Frontal cortex (tissue), 4 donors: ENCODE results near the gene RPN2. TPM values are rescaled to one million over a fixed set of nuclear protein-coding genes. Genes with fewer than 3 reads are reported as not detected.

Source experiments
- DNase-seq, 2 donors: peaks; one replicate each; pipeline ENCODE4 v3.0.0; 2012; ENCODE audit warnings: low spot score in 2 of 2
- FAIRE-seq: peaks from 2 replicates; lab custom pipeline; 2012; peaks lifted over from hg19 to GRCh38; lab: Jason Lieb, UNC
- total RNA-seq: library from RNA; depleted of rRNA; stranded (reverse); fragments of >200 nt; gene quantifications from one replicate; pipeline ENCODE4 v1.2.3, GENCODE V29; 2014
- donor health status: control.
- donor health status: control.
- donor health status: control.

RPN2 gene
- total RNA-seq, 1 donor from 2014 or later, result 123 TPM

DNA sequence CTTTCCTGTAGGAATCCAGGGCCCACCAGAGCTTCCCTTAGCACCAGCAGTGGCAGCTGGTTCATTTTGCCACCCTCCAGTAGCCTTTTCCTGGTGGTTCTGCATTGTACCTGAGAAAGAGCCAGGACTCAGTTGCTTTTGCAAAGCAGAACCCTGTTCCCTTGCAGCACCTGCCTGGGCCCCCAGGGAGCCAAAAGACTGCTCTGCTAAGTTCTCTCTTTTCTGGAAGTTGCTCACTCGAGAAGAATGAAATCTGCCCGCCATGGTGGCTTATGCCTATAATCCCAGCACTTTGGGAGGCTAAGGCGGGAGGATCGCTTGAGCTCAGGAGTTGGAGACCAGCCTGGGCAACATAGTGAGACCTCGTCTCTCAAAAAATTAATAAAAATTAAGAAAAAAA is 58.5 kb downstream of the RPN2 start:
- DNase-seq, result no peak
- no peak for FAIRE-seq

DNA sequence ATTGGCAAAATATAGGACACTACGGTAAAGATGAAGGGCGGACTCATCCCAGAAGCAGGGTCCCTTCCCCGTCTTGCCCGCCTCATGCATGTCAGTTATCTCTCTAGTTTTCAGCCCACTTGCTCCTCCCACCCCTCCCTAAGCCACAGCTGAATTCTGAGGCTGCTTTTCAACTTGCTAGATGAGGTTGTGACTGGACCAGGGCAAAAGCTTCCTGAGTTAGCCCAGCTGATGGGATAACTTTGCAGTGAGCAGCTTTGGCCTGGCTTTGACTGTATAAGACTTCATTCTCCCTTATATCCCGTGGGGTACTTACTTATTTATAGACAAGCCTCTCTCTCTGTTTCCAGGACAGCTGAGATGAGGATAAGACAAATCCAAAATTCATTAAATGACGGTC is 59.3 kb downstream of the RPN2 start:
- no peak for FAIRE-seq

DNA sequence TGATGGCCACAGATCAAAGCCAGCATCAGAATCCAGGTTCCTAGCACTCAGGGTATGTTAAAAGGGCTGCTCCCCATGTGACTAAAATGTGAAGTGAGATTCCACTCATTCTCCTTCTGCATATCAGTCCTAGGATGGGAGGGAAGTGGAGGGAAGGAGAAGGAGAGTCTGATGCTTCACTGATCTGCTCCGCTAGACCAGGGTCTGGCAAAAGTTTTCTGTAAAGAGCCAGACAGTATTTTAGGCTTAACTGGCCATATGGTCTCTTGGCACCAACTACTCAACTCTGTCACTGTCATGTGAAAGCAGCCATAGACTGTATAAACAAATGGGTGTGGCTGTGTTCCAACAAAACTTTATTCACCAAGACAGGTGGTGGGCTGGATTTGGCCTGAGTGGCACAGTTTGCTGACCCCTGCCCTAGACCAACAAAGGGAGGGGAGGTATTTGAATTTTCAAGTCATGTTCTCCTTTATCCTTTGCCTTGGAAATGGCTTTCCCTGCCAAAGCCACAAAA is 59.9 kb downstream of the RPN2 start:
- DNase-seq, result no peak

More for the DNA sequence above, 59.3 kb downstream of the RPN2 start:
- no peak for DNase-seq

DNA sequence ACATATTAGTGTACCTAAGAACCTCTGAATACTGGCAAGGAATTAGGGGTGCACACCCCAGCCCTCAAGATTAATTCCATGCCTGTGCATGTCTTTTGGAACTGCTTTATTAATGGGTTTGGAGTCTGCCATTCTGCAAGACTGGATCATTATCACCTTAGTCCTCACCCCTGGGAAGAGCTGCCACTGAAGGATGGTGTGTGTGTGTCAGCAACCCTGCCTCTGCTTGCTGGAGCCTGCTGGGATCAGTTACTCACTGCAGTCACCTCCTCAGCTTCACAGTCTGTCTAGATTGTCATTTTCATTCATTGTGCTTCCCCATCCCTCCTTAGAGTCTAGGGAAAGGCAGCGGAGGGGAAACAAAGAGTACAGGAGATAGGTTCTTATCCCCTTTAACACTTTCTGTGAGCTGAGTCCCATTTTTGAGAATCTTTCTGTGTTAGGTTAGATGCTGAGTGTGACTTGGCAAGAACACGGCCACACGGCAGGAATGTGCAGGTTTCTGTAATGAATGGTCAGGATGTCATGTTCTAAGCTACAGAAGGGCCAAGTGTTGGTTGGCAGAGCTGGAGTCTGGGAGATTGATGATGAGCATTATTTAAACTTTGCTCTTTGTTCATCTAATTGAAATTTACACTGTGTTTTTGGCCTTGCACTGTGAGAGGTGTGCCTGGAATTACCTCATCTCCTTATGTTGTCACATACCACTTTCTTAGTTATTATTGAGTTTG is 61.4 kb downstream of the RPN2 start:
- DNase-seq, result no peak
- FAIRE-seq, result no peak

More for the DNA sequence above, 59.9 kb downstream of the RPN2 start:
- no peak for FAIRE-seq

DNA sequence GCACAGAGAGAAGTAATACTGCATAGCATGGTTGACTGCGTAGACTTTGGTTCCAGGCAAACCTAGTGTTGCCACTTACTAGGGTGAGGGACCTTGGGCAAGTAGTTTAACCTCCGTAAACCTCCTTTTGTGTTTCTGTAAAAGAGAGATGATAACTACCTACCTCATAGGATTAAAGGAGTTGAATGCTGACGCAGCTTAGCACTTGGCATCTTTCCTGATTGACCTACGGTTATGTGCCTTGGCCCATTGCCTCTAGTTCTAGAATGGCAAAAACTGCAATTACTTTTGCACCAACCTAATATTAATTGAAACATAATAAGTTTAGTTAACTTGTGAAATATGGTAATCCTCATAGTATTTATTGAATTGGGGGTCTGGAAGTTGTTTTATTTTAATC is 63.4 kb downstream of the RPN2 start:
- no peak for DNase-seq
- no peak for FAIRE-seq

DNA sequence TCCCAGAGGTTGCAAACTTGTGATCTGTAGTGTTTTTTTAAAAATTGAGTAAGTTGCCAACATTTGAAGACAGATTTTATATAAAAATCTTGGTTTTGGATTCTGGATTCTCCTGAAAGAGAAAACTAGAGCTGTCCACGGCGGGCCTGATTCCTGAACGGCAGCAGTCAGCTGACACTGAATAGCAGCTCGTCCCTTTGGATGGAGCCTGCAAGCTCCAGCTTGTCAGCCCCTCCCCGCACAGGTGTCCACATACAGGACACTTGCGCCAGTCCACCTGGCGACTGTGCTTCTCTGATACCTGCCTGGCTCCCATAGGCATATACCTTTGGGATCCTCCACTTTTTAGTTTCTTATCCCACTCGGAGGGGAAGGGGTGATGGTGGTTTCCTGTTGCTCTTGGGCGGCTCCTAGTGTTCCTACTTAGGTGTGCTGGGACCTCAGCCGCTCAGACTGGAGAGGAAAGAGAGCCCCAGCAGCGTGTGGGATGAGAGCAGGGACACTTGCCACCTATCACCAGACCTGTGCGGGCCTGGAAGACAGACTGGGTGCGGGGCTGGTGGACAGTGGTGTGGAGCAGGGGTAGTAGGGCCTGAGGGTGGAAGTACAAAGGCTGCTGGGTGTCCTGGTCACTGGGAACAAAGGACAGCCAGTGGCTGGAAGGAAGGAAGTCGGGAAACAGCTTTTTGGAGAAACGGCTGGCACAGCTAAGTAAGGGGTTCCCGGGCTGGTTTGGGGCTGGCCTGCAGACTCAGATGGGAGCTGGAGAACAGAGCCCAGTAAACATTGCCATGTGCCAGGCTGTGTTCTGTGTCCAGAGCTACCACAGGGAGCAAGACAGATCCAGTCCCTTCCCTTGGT is 64.2 kb downstream of the RPN2 start:
- DNase-seq (no peak), FAIRE-seq (no peak)

DNA sequence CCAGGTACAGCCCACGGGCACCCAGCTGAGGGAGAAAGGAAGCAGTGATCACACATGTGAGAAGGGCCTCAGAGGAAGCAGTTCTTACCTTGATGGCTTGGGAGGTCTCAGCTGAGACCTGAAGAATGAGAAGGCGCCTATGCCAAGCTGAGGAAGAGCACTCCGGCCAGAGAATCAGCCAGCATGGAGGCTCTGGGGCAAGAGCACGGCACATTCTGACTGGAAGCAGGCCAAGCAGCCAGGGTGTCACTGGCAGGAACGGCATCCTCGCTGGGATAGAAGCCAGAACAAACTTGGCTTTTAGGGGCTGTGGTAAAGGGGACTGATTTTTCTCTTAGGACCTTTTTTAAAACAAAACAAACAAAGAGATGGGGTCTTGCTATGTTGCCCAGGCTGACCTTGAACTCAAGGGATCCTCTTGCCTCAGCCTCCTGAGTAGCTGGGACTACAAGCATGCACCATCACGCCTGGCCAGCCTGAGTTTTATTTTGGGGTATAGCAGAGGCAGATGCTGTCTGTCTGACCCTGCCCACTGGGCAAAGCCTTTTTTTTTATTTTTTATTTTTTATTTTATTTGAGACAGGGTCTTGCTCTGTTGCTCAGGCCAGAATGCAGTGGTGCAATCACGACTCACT is 64.9 kb downstream of the RPN2 start:
- DNase-seq, result no peak

DNA sequence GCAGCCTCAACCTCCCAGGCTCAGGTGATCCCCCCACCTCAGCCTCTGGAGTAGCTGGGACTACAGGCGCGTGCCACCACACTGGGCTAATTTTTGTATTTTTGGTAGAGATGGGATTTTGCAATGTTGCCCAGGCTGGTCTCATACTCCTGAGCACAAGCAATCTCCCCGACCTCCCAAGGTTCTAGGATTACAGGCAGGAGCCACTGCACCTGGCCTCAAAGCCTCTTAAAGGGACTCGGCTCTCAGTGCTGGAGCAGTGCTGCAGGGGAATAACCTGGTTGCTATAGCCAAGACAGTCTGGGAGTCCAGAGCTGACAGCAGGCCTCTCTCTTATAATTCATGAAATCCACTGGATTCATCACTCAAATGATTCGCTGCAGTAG is 65.4 kb downstream of the RPN2 start:
- DNase-seq (no peak), FAIRE-seq (no peak)

More for the DNA sequence above, 64.9 kb downstream of the RPN2 start:
- FAIRE-seq, result no peak

DNA sequence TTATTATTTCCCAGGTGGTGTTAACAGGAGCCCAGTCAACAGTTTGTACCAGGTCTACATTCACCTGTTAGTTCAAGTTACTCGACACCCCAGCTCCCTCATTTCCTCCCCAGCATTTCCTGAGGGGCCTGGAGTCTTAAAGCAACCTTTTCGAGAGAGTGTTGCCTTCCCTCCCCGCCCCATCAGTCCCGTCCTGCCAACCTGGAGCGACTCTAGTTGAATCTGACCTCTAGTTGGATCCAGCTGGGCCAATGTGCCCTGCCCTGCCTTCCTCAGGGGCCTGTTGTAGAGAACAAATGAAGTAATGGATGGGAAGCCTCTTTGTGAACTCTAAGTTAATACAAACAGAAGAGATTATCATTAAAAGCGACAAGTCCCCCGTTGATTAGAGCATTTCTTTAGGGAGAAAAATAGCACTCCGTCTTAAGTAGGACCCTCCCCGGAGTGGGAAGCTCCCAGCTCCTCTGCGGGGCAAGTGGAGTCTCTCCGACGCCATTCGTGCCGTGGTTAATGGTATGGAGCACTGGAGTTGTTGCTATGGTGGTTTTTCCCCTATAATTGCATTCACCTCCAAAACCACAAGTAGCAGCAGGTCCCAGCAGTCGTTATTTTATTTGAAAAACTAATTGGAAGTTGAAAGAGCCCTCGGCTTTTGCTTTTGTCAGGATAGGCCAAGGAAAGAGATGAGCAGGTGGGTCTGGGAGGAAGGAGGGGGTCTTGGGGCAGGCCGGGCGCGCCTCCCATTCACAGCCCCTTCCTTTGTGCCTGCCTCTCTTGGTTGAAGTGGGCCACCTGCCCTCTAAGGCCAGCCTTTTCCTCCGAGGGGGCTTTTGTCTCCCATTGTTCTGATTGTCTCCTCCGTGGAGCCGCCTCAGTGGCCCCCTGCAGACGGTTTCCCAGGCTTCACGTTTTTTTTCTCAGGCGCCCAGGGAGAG is 66.4 kb downstream of the RPN2 start:
- DNase-seq (no peak), FAIRE-seq (no peak)

DNA sequence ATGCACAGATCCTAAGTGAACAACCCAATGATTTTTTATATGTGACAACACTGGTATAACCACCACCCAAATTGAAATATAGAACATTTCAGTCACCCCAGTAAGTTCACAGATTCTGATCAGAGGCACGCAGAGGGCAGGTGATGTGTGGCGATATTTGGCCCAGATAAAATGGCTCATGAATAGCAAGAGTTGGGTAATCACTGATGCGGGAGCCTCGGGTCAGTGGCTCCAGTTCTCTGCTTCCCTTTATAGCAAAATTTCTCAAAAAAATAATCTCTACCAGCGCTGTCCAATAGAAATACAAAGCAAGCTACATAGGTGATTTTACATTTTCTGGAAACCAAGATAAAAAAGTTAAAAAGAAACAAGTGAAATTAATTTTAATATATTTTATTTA is 67.6 kb downstream of the RPN2 start:
- DNase-seq (no peak), FAIRE-seq (peak; percentile 26)

DNA sequence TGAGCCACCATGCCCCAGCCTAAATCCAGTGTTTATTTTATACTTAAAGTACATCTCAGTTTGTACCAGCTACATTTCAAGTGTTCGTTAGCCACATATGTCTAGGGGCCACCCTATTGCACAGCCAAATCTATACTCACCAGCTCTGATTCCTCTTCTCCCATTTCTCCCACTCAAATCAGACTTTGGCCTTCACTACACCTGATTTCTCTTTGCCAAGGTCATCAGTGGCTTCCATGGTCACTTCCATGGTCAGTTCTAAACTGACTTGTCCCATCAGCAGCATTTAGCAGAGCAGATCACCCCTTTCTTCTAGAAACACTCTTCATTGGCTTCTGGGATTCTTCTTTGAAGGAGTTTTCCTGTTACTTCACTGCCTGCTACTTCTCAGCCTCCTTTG is 68.4 kb downstream of the RPN2 start:
- FAIRE-seq, result no peak
- DNase-seq, result no peak

DNA sequence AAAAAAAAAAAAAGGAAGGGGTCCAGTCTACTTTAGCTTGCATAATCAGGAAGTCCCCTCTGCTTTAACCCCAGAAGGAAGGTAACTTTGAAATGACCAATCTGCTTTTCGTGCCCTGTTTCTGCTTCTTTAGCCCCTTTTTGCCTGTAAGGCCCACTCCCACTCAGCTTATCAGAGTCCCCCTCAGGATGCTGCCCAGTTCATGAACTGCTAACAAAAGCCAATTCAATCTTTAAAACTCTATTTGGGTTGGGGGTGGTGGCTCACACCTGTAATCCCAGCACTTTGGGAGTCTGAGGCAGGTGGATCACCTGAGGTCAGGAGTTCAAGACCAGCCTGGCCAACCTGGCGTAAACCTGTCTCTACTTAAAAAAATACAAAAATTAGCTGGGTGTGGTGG is 70.2 kb downstream of the RPN2 start:
- DNase-seq, result no peak

DNA sequence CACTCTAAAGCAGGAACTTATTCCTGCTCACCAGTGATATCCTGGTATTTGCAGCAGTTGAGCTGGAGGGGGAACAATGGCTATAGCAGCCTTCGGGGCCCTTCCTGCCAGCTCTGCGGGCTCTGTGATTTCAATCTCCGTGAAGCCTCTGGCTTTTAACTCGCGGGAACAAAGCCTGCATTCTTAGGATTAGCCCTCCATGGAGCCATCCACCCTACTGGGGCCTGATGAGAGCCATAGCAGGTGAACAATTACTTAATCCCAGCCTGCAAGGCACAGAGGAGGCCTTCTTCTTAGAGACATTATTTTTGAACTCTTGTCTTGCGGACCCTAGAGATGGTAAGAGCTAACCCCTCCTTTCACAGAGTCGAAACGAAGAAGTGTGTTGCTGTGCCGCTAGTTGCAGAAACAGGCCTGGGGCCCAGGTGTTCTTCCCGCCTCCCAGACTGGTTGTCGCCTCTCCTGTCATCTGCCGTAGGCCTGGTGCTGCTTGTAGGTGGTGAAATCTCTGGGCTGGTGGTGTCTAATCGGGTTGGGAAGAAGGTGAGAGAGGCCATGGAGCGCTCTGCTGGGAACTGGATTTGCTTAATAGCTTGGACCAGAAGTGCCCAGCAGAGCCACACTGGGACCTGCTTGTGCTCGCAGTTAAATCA is 72.8 kb downstream of the RPN2 start:
- no peak for FAIRE-seq
- no peak for DNase-seq

More for the DNA sequence above, 70.2 kb downstream of the RPN2 start:
- no peak for FAIRE-seq

DNA sequence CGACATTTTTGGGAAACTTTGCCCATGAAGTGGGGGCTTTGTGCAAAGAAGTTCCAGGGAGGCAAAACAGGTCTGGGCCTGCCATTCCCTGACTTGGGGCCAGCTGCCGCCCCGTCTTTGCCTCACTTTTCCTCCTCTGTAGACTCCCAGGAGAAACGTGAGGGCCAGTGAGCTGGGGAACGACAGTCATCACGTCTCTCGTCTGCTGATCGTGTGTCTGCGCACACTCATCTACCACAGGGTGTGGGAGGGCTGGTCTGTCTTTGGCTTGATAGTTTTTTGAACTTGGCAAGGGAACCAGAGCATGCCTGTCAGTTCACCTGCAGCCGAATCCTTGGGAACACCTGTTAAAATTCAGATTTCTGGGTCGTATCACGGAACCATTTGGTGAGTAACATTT is 74.0 kb downstream of the RPN2 start:
- DNase-seq, result no peak
- no peak for FAIRE-seq

DNA sequence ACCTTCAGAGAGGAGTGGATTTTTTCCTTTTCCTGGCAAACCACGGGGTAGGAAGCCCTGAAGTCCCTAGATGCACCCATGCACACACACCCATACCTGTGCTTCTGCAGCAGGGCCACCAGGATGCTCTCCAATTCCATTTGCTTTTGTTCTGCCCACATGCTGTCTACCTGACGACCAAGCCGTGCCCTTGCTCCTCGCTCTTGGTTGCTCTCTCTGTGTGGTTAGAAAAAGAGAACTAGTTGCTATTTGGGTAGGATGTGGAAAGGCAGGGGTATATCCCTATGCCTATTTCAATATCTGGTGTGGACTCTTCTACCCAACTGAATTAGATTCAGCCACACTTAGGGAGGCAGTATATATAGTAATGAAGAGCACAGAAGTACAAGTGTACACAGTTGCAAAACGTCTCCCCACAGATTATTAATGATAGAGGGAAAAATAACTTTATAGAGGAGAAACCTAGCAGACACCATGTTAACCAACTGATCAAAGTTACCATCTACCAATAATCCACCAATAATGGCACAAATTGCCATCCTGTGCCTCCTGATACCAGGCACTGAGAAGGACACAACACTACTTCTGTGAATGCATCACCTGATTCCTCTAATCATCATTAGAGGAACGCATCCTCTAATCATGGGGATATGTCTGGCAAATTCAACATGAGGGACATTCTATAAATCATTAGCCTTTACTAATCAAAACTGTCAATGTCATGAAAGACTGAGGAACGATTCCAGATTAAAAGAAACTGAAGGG is 75.2 kb downstream of the RPN2 start:
- no peak for FAIRE-seq
- no peak for DNase-seq

DNA sequence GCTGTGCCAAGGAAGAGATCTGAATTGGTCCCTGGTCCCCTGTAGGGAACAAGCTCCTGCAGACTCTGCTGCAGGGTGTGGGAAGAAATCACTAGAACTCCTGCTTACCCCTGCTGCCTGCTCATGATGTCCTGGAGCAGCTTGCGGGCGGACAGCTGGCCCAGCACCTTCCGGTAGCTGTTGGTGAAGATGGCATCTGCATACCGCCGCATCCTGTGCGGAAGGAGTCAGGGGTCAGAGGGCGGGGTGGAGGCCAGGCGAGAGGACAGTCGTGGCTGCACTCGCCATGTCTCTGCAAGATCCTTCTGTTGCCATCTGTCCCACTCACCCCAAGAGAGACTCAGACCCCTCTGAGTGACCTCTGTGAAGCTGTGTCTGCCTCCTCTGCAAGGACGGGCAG is 77.2 kb downstream of the RPN2 start:
- FAIRE-seq, result no peak
- DNase-seq, result no peak

DNA sequence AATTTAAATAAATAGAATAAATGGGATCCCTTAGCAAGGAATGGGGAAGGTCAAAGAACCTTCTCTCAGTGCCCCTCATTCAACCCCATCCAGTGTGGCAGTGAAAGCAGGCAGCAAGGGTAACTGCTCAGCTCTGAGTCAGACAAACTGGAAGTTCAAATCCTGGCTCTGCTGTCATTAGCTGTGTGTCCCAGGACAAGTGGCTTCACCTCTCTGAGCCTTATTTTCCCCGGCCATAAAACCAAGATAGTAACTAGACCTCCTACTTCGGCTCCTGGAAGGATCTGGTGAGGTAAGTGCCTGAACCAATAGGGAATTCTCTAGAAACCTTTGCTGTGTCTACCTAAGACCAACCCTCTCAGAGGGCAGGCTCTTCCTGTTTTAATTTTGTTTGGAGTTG is 78.4 kb downstream of the RPN2 start:
- FAIRE-seq (no peak), DNase-seq (no peak)

DNA sequence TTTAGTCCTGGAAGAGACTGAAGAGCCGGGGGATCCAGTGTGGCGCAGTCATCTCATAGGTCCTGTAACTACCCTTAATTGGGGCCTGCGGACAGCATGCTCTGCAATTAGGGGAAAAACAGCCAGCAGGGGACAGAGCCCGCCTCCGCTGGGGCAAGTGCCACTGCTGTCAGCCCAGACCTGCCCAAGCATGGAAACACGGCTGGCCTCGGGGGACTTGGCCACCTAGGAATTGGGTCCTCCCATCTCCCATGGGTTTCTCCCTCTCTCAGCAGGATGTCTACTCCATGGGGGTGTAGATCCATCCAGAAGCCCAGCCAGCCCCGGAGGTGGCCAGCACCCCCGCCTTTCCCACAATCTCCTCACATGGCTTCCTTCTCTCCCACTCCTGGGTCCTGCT is 78.9 kb downstream of the RPN2 start:
- FAIRE-seq, result no peak
- DNase-seq, result no peak
